ENCODE results near the gene MMP23B.
"Not testable (repeated sequence)": the region's sequence is repeated elsewhere in the genome, so short reads cannot be mapped to it uniquely, and the experiment has no call there.

The MMP23B gene

GRCh38 chr1:1665815-1666251 is 33.9 kb downstream of the MMP23B start:
- DNase-seq (ENCODE audit: low spot score) (no peak), FAIRE-seq (no peak)

- FAIRE-seq (no peak), DNase-seq (ENCODE audit: low spot score) (no peak)
These were observed 34.6 kb downstream of the MMP23B start for GRCh38 chr1:1666526-1666925.

- FAIRE-seq (no peak), DNase-seq (ENCODE audit: low spot score) (no peak)
These were observed 37.8 kb downstream of the MMP23B start for GRCh38 chr1:1669468-1670440.

- FAIRE-seq (no peak), DNase-seq (ENCODE audit: low spot score) (no peak)
These were observed 38.9 kb downstream of the MMP23B start for GRCh38 chr1:1670866-1671265.

- DNase-seq (ENCODE audit: low spot score) (no peak), FAIRE-seq (no peak)
These were observed 39.6 kb downstream of the MMP23B start for GRCh38 chr1:1671365-1672119.

- DNase-seq (ENCODE audit: low spot score) (no peak), FAIRE-seq (no peak)
These were observed 40.4 kb downstream of the MMP23B start for GRCh38 chr1:1672181-1672965.

- not testable (repeated sequence) for DNase-seq (ENCODE audit: low spot score); FAIRE-seq
These were observed 42.8 kb downstream of the MMP23B start for GRCh38 chr1:1674806-1675205.

- not testable (repeated sequence) for FAIRE-seq; DNase-seq (ENCODE audit: low spot score)
These were observed 43.2 kb downstream of the MMP23B start for GRCh38 chr1:1675218-1675617.

- DNase-seq (ENCODE audit: low spot score); FAIRE-seq: not testable (repeated sequence)
These were observed 44.1 kb downstream of the MMP23B start for GRCh38 chr1:1676087-1676486.

- DNase-seq (ENCODE audit: low spot score): no peak
- no peak for FAIRE-seq
These were observed 46.0 kb downstream of the MMP23B start for GRCh38 chr1:1677718-1678580.

- no peak for DNase-seq (ENCODE audit: low spot score)
- FAIRE-seq: no peak
These were observed 46.8 kb downstream of the MMP23B start for GRCh38 chr1:1678581-1679380.

GRCh38 chr1:1680031-1680911 is 48.3 kb downstream of the MMP23B start:
- FAIRE-seq: no peak

GRCh38 chr1:1680912-1681273 is 48.9 kb downstream of the MMP23B start:
- no peak for FAIRE-seq
- DNase-seq (ENCODE audit: low spot score): no peak

More at GRCh38 chr1:1680031-1680911, 48.3 kb downstream of the MMP23B start:
- DNase-seq (ENCODE audit: low spot score): no peak

- DNase-seq (ENCODE audit: low spot score): no peak
- FAIRE-seq: no peak
These were observed 51.3 kb downstream of the MMP23B start for GRCh38 chr1:1683104-1683905.

All from RCC 7860 (cell line).